GM23338 (cell line): ENCODE data around the gene HCFC1. TPM values are rescaled to one million over a fixed set of nuclear protein-coding genes. Genes with fewer than 3 reads are reported as not detected.

Experiments
- ATAC-seq: fragments of 200-7000 bp; cut with Tn5 transposase; 3 replicates; pipeline ENCODE4 v1.9.1; 2020
- DNase-seq: peaks from one replicate; pipeline ENCODE4 v3.0.0-alpha.2; 2015; ENCODE audit warnings: low spot score
- H2AFZ ChIP-seq: fragments of 200-600 bp; sonication (generic); 2 replicates; pipeline ENCODE4 v1.8.0; 2016; ENCODE audit warnings: antibody characterized with exemption, mild to moderate bottlenecking, moderate library complexity
- H3F3A ChIP-seq: fragments of 200-600 bp; sonication (generic); replicated peaks from 2 replicates; pipeline ENCODE4 v1.8.0; 2017; ENCODE audit warnings: antibody characterized with exemption, mixed run types, low read depth
- H3K27ac ChIP-seq: fragments of 200-600 bp; sonication (generic); 2 replicates; pipeline ENCODE4 v1.6.1; 2016; ENCODE audit warnings: low read depth
- H3K27me3 ChIP-seq: fragments of 200-600 bp; sonication (generic); 2 replicates; pipeline ENCODE4 v1.8.0; 2016; ENCODE audit warnings: mild to moderate bottlenecking, mixed run types, moderate library complexity; ENCODE audit not compliant: insufficient read depth
- H3K36me3 ChIP-seq: fragments of 200-600 bp; sonication (generic); 2 replicates; pipeline ENCODE4 v1.8.0; 2016; ENCODE audit warnings: mild to moderate bottlenecking; ENCODE audit not compliant: insufficient read depth
- H3K4me1 ChIP-seq: fragments of 200-600 bp; sonication (generic); 2 replicates; pipeline ENCODE4 v1.8.0; 2016; ENCODE audit warnings: mild to moderate bottlenecking, moderate library complexity; ENCODE audit not compliant: insufficient read depth
- H3K4me2 ChIP-seq: fragments of 200-600 bp; sonication (generic); 2 replicates; pipeline ENCODE4 v1.7.1; 2017; ENCODE audit warnings: mixed run types
- H3K4me3 ChIP-seq: fragments of 200-600 bp; sonication (generic); 2 replicates; pipeline ENCODE4 v1.6.1; 2016; ENCODE audit warnings: mixed run types
- H3K79me2 ChIP-seq: fragments of 200-600 bp; sonication (generic); replicated peaks from 2 replicates; pipeline ENCODE4 v1.8.0; 2017; ENCODE audit warnings: mild to moderate bottlenecking; ENCODE audit not compliant: insufficient read depth
- H3K9me2 ChIP-seq: fragments of 200-600 bp; sonication (generic); 2 replicates; pipeline ENCODE4 v1.8.0; 2017; ENCODE audit not compliant: insufficient read depth
- H4K20me1 ChIP-seq: fragments of 200-600 bp; sonication (generic); replicated peaks from 2 replicates; pipeline ENCODE4 v1.8.0; 2017; ENCODE audit warnings: mild to moderate bottlenecking; ENCODE audit not compliant: insufficient read depth
- H3K27ac Mint-ChIP-seq: 2 replicates; pipeline ENCODE4 v1.8.0; 2020; ENCODE audit warnings: inconsistent platforms, mild to moderate bottlenecking, moderate library complexity, mixed read lengths
- H3K27me3 Mint-ChIP-seq: 3 replicates; pipeline ENCODE4 v1.8.0; 2022; ENCODE audit warnings: low read depth, mild to moderate bottlenecking, moderate library complexity, mixed read lengths, inconsistent platforms; ENCODE audit not compliant: insufficient read depth, poor library complexity
- H3K36me3 Mint-ChIP-seq: 3 replicates; pipeline ENCODE4 v1.8.0; 2021; ENCODE audit warnings: low read depth, mild to moderate bottlenecking, inconsistent platforms, moderate library complexity, mixed read lengths
- H3K4me1 Mint-ChIP-seq: 3 replicates; pipeline ENCODE4 v1.8.0; 2020; ENCODE audit warnings: mild to moderate bottlenecking, inconsistent platforms, mixed read lengths
- H3K4me3 Mint-ChIP-seq: 3 replicates; pipeline ENCODE4 v1.8.0; 2021; ENCODE audit warnings: moderate library complexity, mild to moderate bottlenecking, inconsistent platforms, mixed read lengths
- H3K9me3 Mint-ChIP-seq: 3 replicates; pipeline ENCODE4 v1.8.0; 2020; ENCODE audit warnings: moderate library complexity, mild to moderate bottlenecking, inconsistent platforms, mixed read lengths
- CREB1 ChIP-seq: fragments of 250-450 bp; sonication (Bioruptor Pico); IDR thresholded peaks from 2 replicates; pipeline ENCODE4 v1.5.0; 2020; ENCODE audit warnings: low read depth, mild to moderate bottlenecking, moderate library complexity
- CTCF ChIP-seq, 2 experiments: fragments of 200-600 bp in 1 of 2; sonication (generic) in 1 of 2; conservative IDR thresholded peaks; 2 replicates each; pipeline versions ENCODE4 v1.5.1 to v1.6.1; 2016 to 2017; ENCODE audit warnings: antibody characterized with exemption in 2 of 2, low read depth in 2 of 2, mild to moderate bottlenecking in 2 of 2, moderate library complexity in 1 of 2
- EZH2 ChIP-seq: fragments of 200-600 bp; sonication (generic); IDR thresholded peaks from one replicate; pipeline ENCODE4 v1.8.0; 2017; ENCODE audit warnings: antibody characterized with exemption, mild to moderate bottlenecking, low read depth; ENCODE audit not compliant: unreplicated experiment
- EZH2phosphoT487 ChIP-seq: fragments of 200-600 bp; sonication (generic); IDR thresholded peaks from one replicate; pipeline ENCODE4 v1.8.1; 2018; ENCODE audit warnings: antibody characterized with exemption; ENCODE audit not compliant: unreplicated experiment
- JUNB ChIP-seq: IDR thresholded peaks from one replicate; pipeline ENCODE4 v1.6.1; 2016; ENCODE audit warnings: antibody characterized with exemption; ENCODE audit not compliant: unreplicated experiment
- NANOG ChIP-seq: IDR thresholded peaks from 2 replicates; pipeline ENCODE4 v1.6.1; 2016; ENCODE audit warnings: antibody characterized with exemption, borderline replicate concordance
- POLR2AphosphoS5 ChIP-seq: IDR thresholded peaks from 2 replicates; pipeline ENCODE4 v1.6.1; 2016; ENCODE audit warnings: antibody characterized with exemption, low read depth
- REST ChIP-seq: IDR thresholded peaks from one replicate; pipeline ENCODE4 v1.6.1; 2018; ENCODE audit warnings: antibody characterized with exemption; ENCODE audit not compliant: unreplicated experiment
- STAT1 ChIP-seq: IDR thresholded peaks from one replicate; pipeline ENCODE4 v1.6.1; 2016; ENCODE audit warnings: antibody characterized with exemption; ENCODE audit not compliant: unreplicated experiment
- ZNF114 ChIP-seq: fragments of 250-450 bp; sonication (Bioruptor Pico); IDR thresholded peaks from 2 replicates; pipeline ENCODE4 v1.5.0; 2020; ENCODE audit warnings: mild to moderate bottlenecking, moderate library complexity
- ZNF331 ChIP-seq: fragments of 250-450 bp; sonication (Bioruptor Pico); IDR thresholded peaks from 2 replicates; pipeline ENCODE4 v1.5.0; 2020; ENCODE audit warnings: low read depth, mild to moderate bottlenecking, moderate library complexity
- polyA plus RNA-seq: library from polyadenylated mRNA; unstranded; fragments of >200 nt; fragmentation: Nextera tagmentation; extraction: Ambion mirVana; gene quantifications from 2 replicates; pipeline ENCODE4 v1.2.1, GENCODE V29; 2016
- total RNA-seq: library from RNA; depleted of rRNA; stranded (reverse); fragments of >200 nt; shearing (Covaris generic); gene quantifications from 2 replicates; pipeline ENCODE4 v1.2.3, GENCODE V29; 2014
- TF ChIP-seq, protein P1 (sequence below): fragments of 250-450 bp; sonication (Bioruptor Pico); IDR thresholded peaks from 2 replicates; pipeline ENCODE4 v1.5.0; 2020; ENCODE audit warnings: mild to moderate bottlenecking, moderate library complexity
- TF ChIP-seq, protein P2 (sequence below): IDR thresholded peaks from 2 replicates; pipeline ENCODE4 v1.6.1; 2016; ENCODE audit warnings: antibody characterized with exemption

The HCFC1 gene
- total and polyA plus RNA-seq, 2 experiments from 2014 or later: 33.0 to 188 TPM

DNA sequence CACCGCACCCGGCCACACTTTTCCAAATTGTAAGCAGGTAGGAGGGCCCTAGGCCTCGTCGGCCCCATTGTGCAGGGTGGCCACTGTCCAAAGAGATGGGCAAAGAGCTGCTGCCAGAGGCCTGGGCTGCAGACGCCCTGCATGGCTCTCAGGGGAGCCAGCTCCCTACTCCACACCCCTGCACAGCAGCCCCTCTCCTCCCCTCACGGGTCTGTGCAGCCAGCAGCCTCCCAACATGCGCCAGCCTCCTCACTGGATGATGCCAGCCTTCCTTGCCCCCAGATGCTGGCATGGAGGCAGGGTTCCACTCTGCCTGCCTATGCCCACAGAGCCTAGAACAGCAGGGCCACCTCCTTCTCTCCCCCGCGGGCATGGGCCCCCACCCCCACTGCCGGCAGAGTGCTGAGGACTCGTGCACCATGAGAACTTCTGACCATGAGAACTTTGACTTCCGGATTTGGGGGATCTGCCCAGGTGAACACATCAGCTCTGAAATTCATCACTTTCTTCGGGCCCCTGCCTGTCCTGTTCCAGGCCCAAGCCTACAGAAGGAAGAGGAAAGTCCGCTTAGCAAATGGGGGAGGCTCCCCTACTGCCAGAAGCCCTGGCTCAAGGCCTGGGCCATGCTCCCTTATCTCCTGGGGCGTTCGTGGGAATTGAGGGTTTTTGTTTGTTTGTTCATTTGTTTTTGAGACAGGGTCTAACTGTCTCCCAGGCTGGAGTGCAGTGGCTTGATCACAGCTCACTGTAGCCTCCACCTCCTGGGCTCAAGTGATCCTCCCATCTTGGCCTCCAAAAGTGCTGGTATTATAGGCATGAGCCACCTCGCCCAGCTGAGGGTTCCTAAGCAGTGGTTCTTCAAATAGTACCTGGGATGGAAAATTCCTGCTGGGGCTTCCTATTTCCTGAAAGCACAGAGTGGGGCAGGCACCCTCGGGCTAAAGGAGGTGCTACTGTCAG is 40.0 kb upstream of the HCFC1 start:
- Histone ChIP-seq H3K4me3 (no peak overlapping the region), H3K79me2 (no peaks in the 10 kb centered on the region), H3K27me3 (no peaks in the 10 kb centered on the region), H3K36me3 (no peaks in the 10 kb centered on the region), H3K4me2 (no peak overlapping the region), H3K27ac (no peak overlapping the region), H4K20me1 (no peaks in the 10 kb centered on the region), H3K9me2 (no peaks in the 10 kb centered on the region), H3F3A (no peaks in the 10 kb centered on the region), H3K4me1 (no peaks in the 10 kb centered on the region), H2AFZ (no peak overlapping the region)
- DNase-seq (no peak), ATAC-seq (no peak)
- no peak for TF ChIP-seq STAT1
- TF ChIP-seq JUNB: no peak
- no peak for TF ChIP-seq ZNF114 (CRISPR knock-in tag)
- no peak for TF ChIP-seq REST
- TF ChIP-seq, protein P1, sequence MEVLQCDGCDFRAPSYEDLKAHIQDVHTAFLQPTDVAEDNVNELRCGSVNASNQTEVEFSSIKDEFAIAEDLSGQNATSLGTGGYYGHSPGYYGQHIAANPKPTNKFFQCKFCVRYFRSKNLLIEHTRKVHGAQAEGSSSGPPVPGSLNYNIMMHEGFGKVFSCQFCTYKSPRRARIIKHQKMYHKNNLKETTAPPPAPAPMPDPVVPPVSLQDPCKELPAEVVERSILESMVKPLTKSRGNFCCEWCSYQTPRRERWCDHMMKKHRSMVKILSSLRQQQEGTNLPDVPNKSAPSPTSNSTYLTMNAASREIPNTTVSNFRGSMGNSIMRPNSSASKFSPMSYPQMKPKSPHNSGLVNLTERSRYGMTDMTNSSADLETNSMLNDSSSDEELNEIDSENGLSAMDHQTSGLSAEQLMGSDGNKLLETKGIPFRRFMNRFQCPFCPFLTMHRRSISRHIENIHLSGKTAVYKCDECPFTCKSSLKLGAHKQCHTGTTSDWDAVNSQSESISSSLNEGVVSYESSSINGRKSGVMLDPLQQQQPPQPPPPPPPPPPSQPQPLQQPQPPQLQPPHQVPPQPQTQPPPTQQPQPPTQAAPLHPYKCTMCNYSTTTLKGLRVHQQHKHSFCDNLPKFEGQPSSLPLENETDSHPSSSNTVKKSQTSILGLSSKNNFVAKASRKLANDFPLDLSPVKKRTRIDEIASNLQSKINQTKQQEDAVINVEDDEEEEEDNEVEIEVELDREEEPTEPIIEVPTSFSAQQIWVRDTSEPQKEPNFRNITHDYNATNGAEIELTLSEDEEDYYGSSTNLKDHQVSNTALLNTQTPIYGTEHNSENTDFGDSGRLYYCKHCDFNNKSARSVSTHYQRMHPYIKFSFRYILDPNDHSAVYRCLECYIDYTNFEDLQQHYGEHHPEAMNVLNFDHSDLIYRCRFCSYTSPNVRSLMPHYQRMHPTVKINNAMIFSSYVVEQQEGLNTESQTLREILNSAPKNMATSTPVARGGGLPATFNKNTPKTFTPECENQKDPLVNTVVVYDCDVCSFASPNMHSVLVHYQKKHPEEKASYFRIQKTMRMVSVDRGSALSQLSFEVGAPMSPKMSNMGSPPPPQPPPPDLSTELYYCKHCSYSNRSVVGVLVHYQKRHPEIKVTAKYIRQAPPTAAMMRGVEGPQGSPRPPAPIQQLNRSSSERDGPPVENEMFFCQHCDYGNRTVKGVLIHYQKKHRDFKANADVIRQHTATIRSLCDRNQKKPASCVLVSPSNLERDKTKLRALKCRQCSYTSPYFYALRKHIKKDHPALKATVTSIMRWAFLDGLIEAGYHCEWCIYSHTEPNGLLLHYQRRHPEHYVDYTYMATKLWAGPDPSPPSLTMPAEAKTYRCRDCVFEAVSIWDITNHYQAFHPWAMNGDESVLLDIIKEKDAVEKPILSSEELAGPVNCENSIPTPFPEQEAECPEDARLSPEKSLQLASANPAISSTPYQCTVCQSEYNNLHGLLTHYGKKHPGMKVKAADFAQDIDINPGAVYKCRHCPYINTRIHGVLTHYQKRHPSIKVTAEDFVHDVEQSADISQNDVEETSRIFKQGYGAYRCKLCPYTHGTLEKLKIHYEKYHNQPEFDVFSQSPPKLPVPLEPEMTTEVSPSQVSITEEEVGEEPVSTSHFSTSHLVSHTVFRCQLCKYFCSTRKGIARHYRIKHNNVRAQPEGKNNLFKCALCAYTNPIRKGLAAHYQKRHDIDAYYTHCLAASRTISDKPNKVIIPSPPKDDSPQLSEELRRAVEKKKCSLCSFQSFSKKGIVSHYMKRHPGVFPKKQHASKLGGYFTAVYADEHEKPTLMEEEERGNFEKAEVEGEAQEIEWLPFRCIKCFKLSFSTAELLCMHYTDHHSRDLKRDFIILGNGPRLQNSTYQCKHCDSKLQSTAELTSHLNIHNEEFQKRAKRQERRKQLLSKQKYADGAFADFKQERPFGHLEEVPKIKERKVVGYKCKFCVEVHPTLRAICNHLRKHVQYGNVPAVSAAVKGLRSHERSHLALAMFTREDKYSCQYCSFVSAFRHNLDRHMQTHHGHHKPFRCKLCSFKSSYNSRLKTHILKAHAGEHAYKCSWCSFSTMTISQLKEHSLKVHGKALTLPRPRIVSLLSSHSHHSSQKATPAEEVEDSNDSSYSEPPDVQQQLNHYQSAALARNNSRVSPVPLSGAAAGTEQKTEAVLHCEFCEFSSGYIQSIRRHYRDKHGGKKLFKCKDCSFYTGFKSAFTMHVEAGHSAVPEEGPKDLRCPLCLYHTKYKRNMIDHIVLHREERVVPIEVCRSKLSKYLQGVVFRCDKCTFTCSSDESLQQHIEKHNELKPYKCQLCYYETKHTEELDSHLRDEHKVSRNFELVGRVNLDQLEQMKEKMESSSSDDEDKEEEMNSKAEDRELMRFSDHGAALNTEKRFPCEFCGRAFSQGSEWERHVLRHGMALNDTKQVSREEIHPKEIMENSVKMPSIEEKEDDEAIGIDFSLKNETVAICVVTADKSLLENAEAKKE (CRISPR knock-in tag): no peak
- no peak for TF ChIP-seq EZH2phosphoT487
- TF ChIP-seq, protein P2, sequence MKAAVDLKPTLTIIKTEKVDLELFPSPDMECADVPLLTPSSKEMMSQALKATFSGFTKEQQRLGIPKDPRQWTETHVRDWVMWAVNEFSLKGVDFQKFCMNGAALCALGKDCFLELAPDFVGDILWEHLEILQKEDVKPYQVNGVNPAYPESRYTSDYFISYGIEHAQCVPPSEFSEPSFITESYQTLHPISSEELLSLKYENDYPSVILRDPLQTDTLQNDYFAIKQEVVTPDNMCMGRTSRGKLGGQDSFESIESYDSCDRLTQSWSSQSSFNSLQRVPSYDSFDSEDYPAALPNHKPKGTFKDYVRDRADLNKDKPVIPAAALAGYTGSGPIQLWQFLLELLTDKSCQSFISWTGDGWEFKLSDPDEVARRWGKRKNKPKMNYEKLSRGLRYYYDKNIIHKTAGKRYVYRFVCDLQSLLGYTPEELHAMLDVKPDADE: no peak
- no peak for TF ChIP-seq NANOG
- TF ChIP-seq POLR2AphosphoS5: no peak
- no peak for TF ChIP-seq CTCF (conservative IDR thresholded peaks at IDR 0.05; ENCODE audit: low read depth in 2 of 2)
- TF ChIP-seq EZH2: no peak
- no peak for TF ChIP-seq CREB1 (CRISPR knock-in tag)
- no peak for TF ChIP-seq ZNF331 (CRISPR knock-in tag)
- H3K27me3 Mint-ChIP-seq: peaks cover 2% of the 10 kb centered on the region
- H3K4me3 Mint-ChIP-seq: no peak overlapping the region
- peaks cover 16% of the 10 kb centered on the region for H3K4me1 Mint-ChIP-seq
- peaks cover 26% of the 10 kb centered on the region; the same call in 2 of the 3 replicates for H3K36me3 Mint-ChIP-seq
- no peaks in the 10 kb centered on the region for H3K9me3 Mint-ChIP-seq
- H3K27ac Mint-ChIP-seq: no peak overlapping the region
